ENCODE data around the gene PARVB. TPM values are rescaled to one million over a fixed set of nuclear protein-coding genes. Genes with fewer than 3 reads are reported as not detected.

Gene PARVB
- total RNA-seq, 1 donor from 2014 or later, result 22.1 TPM

DNA sequence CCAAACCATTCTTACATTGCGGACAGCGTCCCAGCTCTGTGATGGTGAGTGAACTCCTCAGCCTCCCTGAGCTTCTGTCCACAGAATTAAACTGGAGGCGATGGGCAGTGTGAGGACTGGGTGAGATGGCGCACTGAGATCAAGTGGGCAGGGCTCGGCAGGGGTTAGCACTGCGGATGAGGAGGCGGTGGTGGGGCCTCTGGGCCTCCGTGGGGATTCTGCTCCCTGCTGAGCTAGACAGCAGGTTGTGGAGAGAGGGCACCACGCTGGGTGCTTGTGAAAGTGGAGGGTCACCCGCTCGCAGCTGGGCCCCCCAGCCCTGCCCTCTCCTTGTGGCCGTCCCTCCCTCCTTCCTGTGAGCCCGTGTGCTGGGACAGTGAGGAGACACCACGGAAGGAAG is 131.0 kb downstream of the PARVB start:
- Mint-ChIP-seq H3K4me3 (no peak overlapping the region), H3K27me3 (ENCODE audit: low read depth) (no peaks in the 10 kb centered on the region), H3K27ac (no peak overlapping the region), H3K36me3 (peaks cover 3% of the 10 kb centered on the region), H3K4me1 (peaks cover 2% of the 10 kb centered on the region), H3K9me3 (no peaks in the 10 kb centered on the region)
- DNase-seq (ENCODE audit: low spot score in 2 of 2, unreplicated experiment in 2 of 2), result no peak
- no peak for TF ChIP-seq CTCF (IDR thresholded peaks at IDR 0.05; ENCODE audit: unreplicated experiment)

- no peak overlapping the region for H3K4me3 Mint-ChIP-seq
- H3K36me3 Mint-ChIP-seq, result peaks cover 1% of the 10 kb centered on the region
- peaks cover 2% of the 10 kb centered on the region for H3K4me1 Mint-ChIP-seq
- no peaks in the 10 kb centered on the region for H3K27me3 Mint-ChIP-seq (ENCODE audit: low read depth)
- DNase-seq (ENCODE audit: low spot score in 2 of 2, unreplicated experiment in 2 of 2), result no peak
- no peaks in the 10 kb centered on the region for H3K9me3 Mint-ChIP-seq
- H3K27ac Mint-ChIP-seq, result no peak overlapping the region
- TF ChIP-seq CTCF (IDR thresholded peaks at IDR 0.05; ENCODE audit: unreplicated experiment), result no peak
Measured at GRCh38 chr22:44157916-44158618, 134.0 kb downstream of the PARVB start.

GRCh38 chr22:44158816-44159215 is 134.7 kb downstream of the PARVB start:
- DNase-seq (ENCODE audit: low spot score in 2 of 2, unreplicated experiment in 2 of 2), result no peak
- H3K9me3 Mint-ChIP-seq, result no peaks in the 10 kb centered on the region
- H3K27ac Mint-ChIP-seq, result no peak overlapping the region
- H3K36me3 Mint-ChIP-seq, result peaks cover 1% of the 10 kb centered on the region
- H3K4me3 Mint-ChIP-seq, result no peak overlapping the region
- no peak for TF ChIP-seq CTCF (IDR thresholded peaks at IDR 0.05; ENCODE audit: unreplicated experiment)
- H3K4me1 Mint-ChIP-seq, result peaks cover 2% of the 10 kb centered on the region
- no peaks in the 10 kb centered on the region for H3K27me3 Mint-ChIP-seq (ENCODE audit: low read depth)

DNA sequence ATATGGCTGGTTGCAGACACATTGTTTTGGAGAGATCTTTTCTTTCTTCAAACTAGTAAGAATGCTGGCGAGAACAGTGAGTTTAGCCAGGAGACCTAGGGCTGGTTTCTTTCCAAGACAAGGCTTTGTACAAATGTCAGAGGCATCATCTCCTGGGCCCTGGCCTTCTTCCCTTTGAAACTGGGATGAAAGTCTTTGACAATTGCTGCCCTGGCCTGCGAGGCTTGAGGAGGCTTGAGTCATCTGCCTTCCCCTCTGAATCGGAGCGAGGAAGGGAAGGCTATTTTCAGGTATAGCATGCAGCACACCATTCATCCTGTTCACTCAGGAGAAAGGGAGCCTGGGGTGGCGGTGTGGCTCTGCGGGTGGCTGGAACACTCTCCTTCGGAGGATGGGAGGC is 135.1 kb downstream of the PARVB start:
- H3K36me3 Mint-ChIP-seq, result peaks cover 1% of the 10 kb centered on the region
- TF ChIP-seq CTCF (IDR thresholded peaks at IDR 0.05; ENCODE audit: unreplicated experiment), result no peak
- no peaks in the 10 kb centered on the region for H3K9me3 Mint-ChIP-seq
- no peak overlapping the region for H3K4me3 Mint-ChIP-seq
- no peaks in the 10 kb centered on the region for H3K27me3 Mint-ChIP-seq (ENCODE audit: low read depth)
- peaks cover 2% of the 10 kb centered on the region for H3K4me1 Mint-ChIP-seq
- no peak overlapping the region for H3K27ac Mint-ChIP-seq
- no peak for DNase-seq (ENCODE audit: low spot score in 2 of 2, unreplicated experiment in 2 of 2)

DNA sequence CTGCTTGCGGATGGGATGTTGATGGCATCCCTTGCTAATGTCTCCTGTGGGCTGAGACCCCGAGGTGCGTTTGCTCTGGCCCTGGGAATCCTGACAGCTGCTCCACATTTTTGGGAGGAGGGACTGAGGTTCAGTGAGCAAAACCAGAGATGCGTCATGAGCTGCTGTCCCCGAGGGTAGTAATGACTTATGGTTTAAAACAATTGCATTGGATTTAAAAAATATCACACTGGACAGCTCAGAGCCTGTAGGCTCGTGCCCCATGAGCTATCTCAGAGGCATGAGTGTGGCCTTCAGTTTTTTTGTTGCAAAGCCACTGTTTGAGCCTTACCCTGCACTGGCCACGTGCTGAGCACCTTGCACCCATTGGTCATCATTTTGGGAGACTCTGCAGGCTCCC is 135.7 kb downstream of the PARVB start:
- Mint-ChIP-seq H3K9me3 (no peaks in the 10 kb centered on the region), H3K27ac (no peak overlapping the region), H3K36me3 (peaks cover 1% of the 10 kb centered on the region), H3K27me3 (ENCODE audit: low read depth) (no peaks in the 10 kb centered on the region), H3K4me3 (no peak overlapping the region), H3K4me1 (peaks cover 2% of the 10 kb centered on the region)
- no peak for TF ChIP-seq CTCF (IDR thresholded peaks at IDR 0.05; ENCODE audit: unreplicated experiment)
- no peak for DNase-seq (ENCODE audit: low spot score in 2 of 2, unreplicated experiment in 2 of 2)
